ENCODE measurements around the gene PALLD. TPM values are rescaled to one million over a fixed set of nuclear protein-coding genes. Genes with fewer than 3 reads are reported as not detected.
"Not testable (repeated sequence)": the region's sequence is repeated elsewhere in the genome, so short reads cannot be mapped to it uniquely, and the experiment has no call there.

The PALLD gene
- 100 to 1,000 TPM; 649 to 791 TPM for total RNA-seq
- long read RNA-seq, donor 1, full-length matches to known transcripts, result 145 of 596 reads
- long read RNA-seq, donor 1, partial matches to known transcripts, result 351 of 596 reads
- long read RNA-seq, donor 1, other reads (novel, unspliced or antisense), result 100 of 596 reads
- long read RNA-seq, donor 2, full-length matches to known transcripts, result 21 of 1,332 reads
- long read RNA-seq, donor 2, partial matches to known transcripts, result 630 of 1,332 reads
- long read RNA-seq, donor 2, other reads (novel, unspliced or antisense), result 681 of 1,332 reads

DNA sequence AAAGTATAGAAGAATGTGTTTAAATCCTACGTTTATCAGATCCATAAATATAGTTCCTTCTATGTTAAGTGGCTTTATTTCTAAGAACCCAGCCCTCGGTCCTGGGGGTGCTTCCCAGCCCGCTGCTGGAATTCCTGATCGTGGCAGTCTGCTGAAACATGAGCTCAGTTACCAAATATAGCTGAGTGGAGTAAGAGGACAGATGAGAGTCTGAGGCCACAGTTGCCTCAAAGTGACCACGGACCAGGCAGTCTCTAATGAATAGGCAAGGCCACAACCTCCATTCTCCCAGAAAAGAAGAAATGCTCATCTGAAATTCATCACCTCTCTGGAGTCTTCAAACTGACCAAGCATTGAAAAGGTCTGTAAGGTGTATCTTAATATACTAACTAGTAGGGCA, at the start of gene PALLD:
Gene PALLD (plus strand): TSS at position 219 of the 400 bp plus-strand sequence.
- no peak for DNase-seq (ENCODE audit: low spot score)
- intact Hi-C loops (cut with DNase I), result no loop called here

DNA sequence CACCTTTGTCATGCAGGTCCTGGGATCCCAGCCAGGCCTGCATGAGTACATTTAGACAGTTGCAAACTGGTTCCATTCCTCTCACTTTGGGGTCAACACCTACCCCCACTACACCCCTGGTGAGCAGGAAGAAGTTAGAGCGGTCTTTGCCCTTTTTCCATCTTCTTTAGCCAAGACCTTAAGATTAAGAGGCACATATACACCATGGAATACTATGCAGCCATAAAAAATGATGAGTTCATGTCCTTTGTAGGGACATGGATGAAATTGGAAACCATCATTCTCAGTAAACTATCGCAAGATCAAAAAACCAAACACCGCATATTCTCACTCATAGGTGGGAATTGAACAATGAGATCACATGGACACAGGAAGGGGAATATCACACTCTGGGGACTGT, 47.8 kb upstream of the PALLD start:
- intact Hi-C loops (cut with DNase I); DNase-seq (ENCODE audit: low spot score): not testable (repeated sequence)

DNA sequence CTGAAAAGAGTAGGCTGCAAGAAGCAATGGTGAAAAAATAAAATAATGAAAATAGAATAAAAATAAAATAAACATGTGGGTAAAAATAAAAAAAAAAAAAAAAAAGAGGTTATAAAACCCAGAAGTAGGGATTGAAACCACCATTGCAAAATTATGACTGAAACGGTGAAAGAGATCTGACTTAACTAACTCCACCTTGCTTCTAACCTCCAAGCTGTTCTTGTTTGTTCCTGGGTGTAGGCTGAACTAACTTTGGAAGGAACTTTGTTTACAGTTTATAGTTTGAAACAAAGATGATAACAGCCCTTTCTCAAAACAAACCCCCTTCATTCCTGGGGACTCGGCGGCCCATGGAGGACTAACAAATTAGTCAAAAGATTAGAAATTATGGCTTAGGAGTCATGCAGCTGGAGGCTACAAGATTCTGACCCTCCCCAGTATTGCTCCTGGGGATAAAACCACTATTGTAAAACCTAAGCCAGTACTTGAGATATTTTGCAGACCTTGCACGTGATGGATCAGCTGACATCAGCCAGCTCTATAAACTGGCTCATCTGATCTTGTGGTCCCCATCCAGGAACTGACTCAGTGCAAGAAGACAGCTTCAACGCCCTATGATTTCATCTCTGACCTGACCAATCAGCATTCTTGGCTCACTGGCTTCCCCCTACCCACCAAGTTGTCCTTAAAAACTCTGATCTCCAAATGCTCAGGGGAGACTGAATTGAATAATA, 47.0 kb upstream of the PALLD start:
- no peak for DNase-seq (ENCODE audit: low spot score)
- intact Hi-C loops (cut with DNase I), result no loop called here

DNA sequence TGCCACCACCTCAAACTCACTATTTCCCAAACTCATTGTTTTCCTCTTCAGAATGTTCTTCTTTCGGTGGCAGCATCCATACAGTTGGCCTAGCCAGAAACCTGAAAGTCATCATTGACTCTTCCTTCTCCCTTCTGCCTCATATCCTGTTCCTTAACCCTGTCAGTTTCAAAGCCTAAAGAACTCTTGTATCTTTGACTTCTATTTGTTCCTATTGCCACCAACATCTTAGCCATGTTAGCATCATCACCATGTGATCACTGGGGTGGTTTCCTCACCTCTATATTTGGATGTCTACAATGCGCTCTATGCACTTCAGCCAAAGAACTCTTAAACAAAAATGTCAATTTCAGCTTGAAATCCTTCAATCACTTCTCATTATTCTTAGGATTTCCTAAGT, 45.5 kb upstream of the PALLD start:
- no peak for DNase-seq (ENCODE audit: low spot score)
- intact Hi-C loops (cut with DNase I), result no loop called here

DNA sequence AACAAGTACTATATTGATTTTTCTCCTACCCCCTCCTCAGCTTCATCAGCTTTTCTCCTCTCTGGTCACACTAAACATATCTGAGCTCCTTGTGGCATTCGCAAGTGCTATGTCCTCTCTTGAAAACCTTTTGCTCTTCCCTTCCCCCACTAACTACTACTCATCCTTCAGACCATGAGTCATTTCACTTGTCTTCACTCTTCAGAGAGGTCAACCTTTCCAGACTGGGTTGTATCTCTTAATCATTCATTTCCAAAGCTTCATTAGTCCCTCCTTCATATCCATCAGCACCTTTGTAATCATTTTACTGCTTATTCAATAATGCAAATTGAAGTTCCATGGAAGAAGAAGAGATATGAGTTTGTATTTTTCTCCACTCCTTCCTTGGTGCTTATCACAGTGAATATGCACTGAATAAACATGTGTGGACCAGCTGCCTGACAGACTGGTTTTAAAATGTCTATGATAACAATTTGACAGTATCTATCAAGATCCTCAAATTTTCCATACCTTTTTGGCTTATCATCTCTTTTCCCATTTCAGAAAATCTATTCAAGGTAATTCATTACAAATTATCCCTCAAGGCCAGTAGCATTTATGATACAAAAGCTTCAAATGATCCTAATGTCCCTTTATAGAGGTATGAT, 45.0 kb upstream of the PALLD start:
- no peak for DNase-seq (ENCODE audit: low spot score)
- intact Hi-C loops (cut with DNase I), result no loop called here

DNA sequence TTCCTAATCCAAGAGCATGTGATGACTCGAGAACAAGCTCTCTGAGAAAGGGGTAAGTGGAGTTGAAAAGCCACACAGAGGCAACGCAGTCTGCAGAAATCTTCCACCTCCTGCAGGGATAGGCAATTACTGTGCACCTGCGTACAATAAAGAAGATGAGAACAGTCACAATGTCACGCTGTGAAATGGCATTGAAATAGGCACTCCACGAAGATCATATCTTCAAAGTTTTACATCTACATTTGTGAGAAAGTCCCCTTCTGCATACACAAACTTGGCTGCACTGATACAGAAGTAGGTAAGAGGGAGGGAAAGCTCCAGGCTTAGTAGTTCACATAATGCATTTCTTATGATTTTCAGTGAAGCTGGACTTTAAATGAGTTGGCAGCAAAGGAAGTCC, 43.7 kb upstream of the PALLD start:
- DNase-seq (ENCODE audit: low spot score), result no peak
- intact Hi-C loops (cut with DNase I), result no loop called here

DNA sequence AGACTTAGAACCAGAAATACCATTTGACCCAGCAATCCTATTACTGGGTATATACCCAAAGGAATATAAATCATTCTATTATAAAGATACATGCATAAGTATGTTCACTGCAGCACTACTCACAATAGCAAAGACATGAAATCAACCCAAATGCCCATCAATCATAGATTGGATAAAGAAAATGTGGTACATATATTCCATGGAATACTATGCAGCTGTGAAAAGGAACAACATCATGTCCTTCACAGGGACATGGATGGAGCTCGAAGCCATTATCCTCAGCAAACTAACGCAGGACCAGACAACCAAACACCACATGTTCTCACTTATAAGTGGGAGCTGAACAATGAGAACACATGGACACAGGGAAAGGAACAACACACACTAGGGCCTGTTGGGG, 38.6 kb upstream of the PALLD start:
- intact Hi-C loops (cut with DNase I); DNase-seq (ENCODE audit: low spot score): not testable (repeated sequence)

DNA sequence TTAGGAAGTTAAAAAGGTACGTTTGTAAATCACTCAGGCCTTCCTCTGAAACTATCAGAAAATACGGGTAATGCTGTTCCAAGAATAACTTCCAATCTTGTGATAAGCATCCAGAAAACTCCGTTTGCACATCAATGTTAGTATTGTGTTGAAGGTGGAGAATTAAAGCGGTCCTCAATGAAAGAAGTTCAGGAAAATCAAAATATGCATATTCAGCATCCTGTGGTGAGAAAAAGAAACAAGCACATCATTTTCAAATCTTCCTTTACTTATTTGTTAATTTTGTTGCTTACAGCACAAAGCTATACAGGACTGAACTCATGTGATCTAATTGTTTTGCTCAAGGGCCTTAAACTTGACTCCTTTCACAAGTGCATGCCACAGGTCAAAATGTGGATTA, 35.0 kb upstream of the PALLD start:
- DNase-seq (ENCODE audit: low spot score), result no peak
- intact Hi-C loops (cut with DNase I), result no loop called here

DNA sequence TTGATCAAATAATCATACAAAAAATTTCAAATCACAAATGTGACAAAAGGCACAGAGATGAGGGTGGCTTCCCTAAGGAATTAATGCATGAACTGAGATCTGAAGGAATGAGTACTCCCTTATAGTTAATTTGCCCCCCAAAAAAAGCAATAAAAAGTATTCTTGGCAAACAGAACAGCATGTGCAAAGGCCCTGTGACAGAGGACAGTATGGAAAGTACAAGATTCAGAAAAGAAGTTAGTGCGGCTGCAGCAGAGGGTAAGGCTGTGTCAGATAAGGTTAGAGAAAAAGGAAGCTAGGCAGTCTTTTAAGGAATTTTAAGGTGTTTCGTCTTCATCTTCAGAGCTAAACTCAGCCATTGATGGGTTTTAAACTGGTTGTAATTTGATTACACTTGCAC, 23.9 kb upstream of the PALLD start:
- intact Hi-C loops (cut with DNase I), result no loop called here
- DNase-seq (ENCODE audit: low spot score), result no peak

DNA sequence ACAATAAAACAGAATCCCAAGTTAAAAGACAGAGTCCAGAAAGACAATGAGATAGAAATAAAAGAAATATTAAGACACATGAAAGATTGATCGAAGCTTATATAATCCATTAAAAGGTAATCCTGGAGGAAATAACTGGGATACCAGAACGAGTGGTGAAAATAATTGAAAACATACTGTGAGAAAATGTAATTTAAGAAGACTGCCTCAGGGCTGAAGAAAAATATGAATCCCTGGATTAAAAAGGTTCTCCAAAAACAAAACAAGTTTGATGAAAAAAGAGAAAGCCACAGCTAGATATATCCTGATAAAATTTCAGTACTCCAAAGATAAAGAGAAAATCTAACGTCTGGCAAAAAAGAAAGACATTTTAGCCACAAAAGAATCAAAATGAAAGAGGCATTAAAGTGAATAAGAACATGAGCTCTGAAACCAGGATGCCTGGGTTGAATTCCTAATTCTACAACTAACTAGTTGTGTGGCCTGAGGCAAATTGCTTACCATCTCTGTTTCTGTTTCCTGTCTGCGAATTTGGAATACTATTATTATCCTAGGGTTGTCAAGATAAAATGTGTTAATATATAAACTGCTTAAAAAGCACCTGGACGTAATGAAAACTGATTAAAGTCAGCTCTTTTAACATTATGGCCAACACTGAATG, 22.1 kb upstream of the PALLD start:
- no peak for DNase-seq (ENCODE audit: low spot score)
- intact Hi-C loops (cut with DNase I), result no loop called here

DNA sequence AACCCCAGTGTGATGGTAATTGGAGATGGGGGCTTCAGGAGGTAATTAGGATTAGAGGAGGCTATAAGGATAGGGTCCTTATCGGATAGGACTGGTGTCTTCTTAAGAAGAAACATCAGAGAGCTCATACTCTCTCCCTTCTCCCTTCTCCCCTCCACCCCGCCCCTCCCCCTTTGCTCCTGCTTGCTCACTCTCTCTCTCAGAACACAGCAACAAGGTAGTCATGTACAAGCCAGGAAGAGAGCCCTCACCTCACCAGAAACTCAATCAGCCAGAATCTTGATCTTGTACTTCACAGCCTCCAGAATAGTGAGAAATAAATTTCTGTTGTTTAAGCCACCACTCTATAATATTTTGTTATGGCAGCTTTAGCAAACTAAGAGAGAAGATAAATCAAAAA, 21.1 kb upstream of the PALLD start:
- no peak for DNase-seq (ENCODE audit: low spot score)
- intact Hi-C loops (cut with DNase I), result no loop called here

DNA sequence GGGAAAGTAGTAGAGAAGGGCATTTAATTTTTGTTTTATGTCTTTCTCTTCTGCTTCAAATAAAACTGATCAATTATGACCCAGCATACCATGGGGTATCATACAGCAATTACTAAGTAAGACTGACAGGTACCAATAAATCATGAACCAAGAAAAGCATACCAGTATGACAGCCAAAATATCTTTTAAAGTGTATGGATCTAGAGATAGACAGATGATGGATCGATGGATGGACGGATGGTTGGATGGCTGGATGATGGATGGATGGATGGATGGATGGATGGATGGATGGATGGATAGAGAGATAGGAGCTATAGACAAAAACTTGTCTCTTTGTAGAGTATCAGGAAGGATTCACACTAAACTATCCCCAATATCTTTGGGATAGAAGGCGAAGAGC, 18.0 kb upstream of the PALLD start:
- intact Hi-C loops (cut with DNase I), result no loop called here
- no peak for DNase-seq (ENCODE audit: low spot score)

DNA sequence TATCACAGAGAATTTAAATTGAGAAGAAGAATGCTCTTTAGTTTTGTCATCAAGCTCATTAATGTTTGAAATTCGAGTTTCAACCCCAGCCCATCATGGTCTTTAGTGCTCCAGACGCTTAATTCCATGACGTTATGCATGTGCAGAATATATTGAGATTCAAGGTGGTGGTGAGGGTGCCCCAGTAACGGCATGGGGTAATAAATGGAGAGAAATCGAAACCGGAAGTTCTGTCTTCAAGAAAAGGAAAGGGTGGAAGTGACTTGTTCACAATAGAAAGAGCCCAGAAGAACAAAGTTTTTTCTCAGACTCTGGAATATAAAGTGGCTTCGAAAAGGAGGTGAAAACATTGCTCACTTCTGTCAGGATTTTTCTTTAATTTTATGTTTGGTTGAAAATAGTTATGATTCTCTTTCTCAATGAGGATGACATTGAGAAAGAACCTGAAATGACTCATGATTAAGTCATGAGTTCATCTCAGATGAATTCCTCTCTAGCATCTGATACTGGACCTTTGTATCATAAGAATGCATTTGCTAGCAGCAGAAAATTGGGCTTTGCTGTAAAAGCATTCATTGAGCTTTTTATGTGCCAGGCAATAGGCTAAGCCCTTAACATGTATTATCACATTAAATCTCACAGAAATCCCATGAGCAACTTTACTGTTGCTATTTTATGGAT, 15.8 kb upstream of the PALLD start:
- intact Hi-C loops (cut with DNase I), result no loop called here
- DNase-seq (ENCODE audit: low spot score), result no peak

DNA sequence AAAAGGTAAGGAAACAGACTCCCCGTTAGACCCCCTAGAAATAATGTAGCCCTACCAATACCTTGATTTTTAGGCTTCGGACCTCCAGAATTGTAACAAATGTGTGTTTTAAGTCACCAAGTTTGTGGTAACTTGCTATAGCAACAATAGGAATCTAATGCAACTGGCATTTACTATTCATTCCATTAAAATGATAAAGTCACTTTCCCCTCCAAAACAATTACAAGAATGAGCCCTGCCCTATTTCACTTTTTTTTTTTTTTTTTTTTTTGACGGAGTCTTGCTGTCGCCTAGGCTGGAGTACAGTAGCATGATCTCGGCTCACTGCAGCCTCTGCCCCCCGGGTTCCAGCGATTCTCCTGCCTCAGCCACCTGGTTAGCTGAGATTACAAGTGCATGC, 13.0 kb upstream of the PALLD start:
- intact Hi-C loops (cut with DNase I), result no loop called here
- DNase-seq (ENCODE audit: low spot score), result no peak

DNA sequence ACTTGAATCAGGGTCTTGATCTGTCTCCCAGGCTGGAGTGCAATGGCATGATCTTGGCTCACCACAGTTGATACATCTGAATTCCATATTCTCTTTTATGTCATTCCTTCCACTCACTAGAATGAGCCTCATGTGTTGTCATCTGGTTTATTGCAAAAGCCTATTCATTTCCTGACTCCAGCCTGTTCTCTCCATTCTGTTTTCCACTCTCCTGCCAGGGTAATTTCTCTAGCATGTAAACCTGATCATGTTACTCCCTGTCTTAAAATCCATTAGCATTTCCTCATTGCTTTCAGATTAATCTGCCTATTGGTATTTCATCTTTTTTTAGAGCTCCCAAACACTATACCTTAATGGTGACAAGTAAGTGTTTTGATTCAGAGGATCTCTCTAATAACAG, 12.2 kb upstream of the PALLD start:
- intact Hi-C loops (cut with DNase I), result no loop called here
- no peak for DNase-seq (ENCODE audit: low spot score)

DNA sequence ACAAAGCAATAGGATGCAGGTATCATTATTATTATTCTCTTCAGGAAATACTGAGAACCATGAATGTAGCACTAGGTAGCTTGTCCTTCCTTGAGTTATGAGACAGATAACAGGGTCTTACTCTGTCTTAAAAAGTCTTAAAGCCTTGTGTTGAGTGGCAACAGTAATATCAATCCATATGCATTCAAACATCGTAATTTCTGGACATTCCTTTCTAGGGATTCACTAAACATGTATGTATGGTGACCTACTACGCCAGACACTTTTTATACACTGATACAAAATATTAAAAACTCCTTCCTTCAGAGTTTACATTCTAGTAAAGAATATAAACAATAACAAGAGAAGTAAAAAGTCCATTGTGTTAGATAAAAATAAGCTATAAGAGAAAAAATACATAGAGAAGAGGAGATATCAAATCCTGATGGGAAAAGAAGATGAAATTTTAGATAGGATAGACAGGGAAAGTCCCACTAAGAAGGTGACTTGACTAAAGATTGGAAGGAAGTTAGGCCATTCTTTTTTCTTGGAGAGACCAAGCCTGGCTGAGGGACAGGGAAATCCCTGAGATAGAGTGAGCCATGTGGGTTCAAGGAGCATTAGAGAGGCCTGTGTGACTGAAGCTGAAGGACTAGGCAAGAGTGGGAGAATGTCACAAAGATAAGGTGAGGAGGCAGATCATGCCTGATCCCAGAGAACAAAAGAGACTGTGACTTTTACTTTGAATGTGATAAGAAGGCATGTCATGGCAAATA, 11.5 kb upstream of the PALLD start:
- no peak for DNase-seq (ENCODE audit: low spot score)
- intact Hi-C loops (cut with DNase I), result no loop called here

DNA sequence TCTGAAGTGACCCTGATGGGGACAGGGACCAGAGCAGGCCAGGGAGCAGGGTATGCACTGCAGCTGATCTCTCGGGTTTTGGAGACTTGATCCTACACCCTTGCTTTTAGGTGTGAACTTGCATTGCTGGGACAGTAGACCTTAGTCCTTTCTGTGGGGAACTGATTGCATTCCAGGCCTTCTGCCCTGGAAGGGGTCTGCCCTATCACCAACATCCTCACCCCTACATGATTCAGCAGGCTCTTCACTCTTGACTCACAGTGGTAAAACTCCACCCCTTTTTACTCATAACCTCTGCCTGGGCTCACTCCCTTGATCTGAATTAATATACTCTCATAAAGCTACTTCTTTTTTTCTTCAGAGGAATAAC, 10.0 kb upstream of the PALLD start:
- DNase-seq (ENCODE audit: low spot score), result no peak
- intact Hi-C loops (cut with DNase I), result no loop called here

DNA sequence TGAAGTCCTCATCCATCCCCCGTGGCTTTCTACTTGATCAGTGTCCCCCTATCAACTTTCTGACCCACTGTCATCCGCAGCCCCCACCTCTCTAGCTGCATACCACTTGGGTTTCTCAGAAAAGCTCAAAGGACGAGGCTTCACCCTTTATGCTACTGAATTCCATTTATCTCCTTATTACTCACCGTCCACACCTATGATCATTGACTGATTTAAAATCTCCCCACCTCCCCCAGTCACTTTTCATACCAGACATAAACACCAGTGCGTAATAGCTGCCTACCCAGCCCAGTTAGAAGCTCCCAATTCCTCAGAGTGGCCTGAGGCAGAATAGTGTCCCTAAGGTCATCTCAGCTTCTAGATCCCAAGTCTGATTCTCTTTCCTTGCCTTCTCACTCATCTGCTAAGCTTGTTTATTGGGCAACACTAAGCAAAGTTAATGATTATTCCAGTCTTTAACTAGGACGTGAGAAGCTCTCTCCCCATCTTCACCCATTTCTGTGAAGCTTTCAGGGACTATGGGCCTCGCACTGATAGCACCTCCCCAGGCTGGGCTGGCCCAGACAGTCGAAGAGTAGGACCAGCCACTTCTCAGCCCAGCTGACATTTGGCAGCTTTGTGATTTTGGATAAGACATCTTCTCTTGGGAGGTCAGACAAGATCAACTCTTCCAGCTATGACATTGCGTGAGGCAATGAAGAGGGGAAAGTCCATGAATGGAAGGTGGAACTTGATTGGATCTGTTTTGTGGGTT, 9.4 kb upstream of the PALLD start:
- DNase-seq (ENCODE audit: low spot score), result no peak
- intact Hi-C loops (cut with DNase I), result no loop called here

Data from posterior vena cava (tissue), 2 donors.